Thyroid gland (tissue), 4 donors: ENCODE results near the gene TEX19. TPM values are rescaled to one million over a fixed set of nuclear protein-coding genes. Genes with fewer than 3 reads are reported as not detected.

Experiments
- DNase-seq, 2 donors: peaks; one replicate each; pipeline ENCODE4 v3.0.0-alpha.2; 2019
- H3K27ac ChIP-seq, 3 donors: fragments of 200-600 bp; sonication (generic); 1 replicate in 2 of 3; 2 replicates in 1 of 3; pipeline ENCODE4 v1.5.1; 2016 to 2019; ENCODE audit warnings: mild to moderate bottlenecking in 1 of 3, moderate library complexity in 1 of 3
- H3K27me3 ChIP-seq: fragments of 200-600 bp; sonication (generic); one replicate; pipeline ENCODE4 v1.5.1; 2019
- H3K36me3 ChIP-seq, 2 donors: fragments of 200-600 bp; sonication (generic); one replicate each; pipeline ENCODE4 v1.5.1; 2016 to 2019
- H3K4me1 ChIP-seq, 2 donors: fragments of 200-600 bp; sonication (generic); one replicate each; pipeline ENCODE4 v1.5.1; 2017 to 2019
- H3K4me3 ChIP-seq, 3 donors: fragments of 200-600 bp; sonication (generic); replicated peaks in 1 of 3; 1 replicate in 2 of 3; 2 replicates in 1 of 3; pipeline ENCODE4 v1.5.1; 2016; ENCODE audit warnings: mild to moderate bottlenecking in 1 of 3
- H3K9me3 ChIP-seq: fragments of 200-600 bp; sonication (generic); one replicate; pipeline ENCODE4 v1.5.1; 2017
- POLR2A ChIP-seq, 2 donors: fragments of 450-650 bp; IDR thresholded peaks; one replicate each; pipeline ENCODE4 v1.6.1; 2017; ENCODE audit warnings: antibody characterized with exemption in 2 of 2, mild to moderate bottlenecking in 2 of 2, moderate library complexity in 1 of 2
- WGBS, 2 donors: methylation state at CpG; one replicate each; pipeline ENCODE4 v1.1.5; 2017; 5-methylcytosine and 5-hydroxymethylcytosine counted together
- intact Hi-C: fragments of 100-400 bp; cut with DNase I; formaldehyde crosslinking; loops from one replicate; pipeline ENCODE4 v1.15.1; 2023
- total RNA-seq, 4 donors: library from RNA; depleted of rRNA; stranded (reverse); fragments of >200 nt; gene quantifications; one replicate each; pipeline ENCODE4 v1.2.3, GENCODE V29; 2016
- TF ChIP-seq, protein P1 (sequence below), 6 experiments: fragments of 200-600 bp in 3 of 6; fragments of 450-650 bp in 3 of 6; sonication (generic) in 3 of 6; IDR thresholded peaks; one replicate each; pipeline ENCODE4 v1.5.1; 2016 to 2019; ENCODE audit warnings: antibody characterized with exemption in 6 of 6, mild to moderate bottlenecking in 2 of 6, inconsistent platforms in 1 of 6, moderate library complexity in 1 of 6

Gene TEX19
- total RNA-seq, 4 donors from 2014 or later = 0.54 TPM; not detected in 3

GRCh38 chr17:82412535-82413520, 53.8 kb downstream of the TEX19 start:
- intact Hi-C loops = loop anchor here (10.0 kb wide), 1 partner anchor 82 kb away; no protein-coding TSS in a partner anchor
- Histone ChIP-seq H3K27me3 (no peaks in the 10 kb centered on the region), H3K36me3 (no peaks in the 10 kb centered on the region), H3K4me3 (no peak overlapping the region), H3K4me1 (peaks cover 7 to 13% of the 10 kb centered on the region in 2 donors), H3K27ac (no peak overlapping the region), H3K9me3 (no peaks in the 10 kb centered on the region)
- TF ChIP-seq, protein P1, sequence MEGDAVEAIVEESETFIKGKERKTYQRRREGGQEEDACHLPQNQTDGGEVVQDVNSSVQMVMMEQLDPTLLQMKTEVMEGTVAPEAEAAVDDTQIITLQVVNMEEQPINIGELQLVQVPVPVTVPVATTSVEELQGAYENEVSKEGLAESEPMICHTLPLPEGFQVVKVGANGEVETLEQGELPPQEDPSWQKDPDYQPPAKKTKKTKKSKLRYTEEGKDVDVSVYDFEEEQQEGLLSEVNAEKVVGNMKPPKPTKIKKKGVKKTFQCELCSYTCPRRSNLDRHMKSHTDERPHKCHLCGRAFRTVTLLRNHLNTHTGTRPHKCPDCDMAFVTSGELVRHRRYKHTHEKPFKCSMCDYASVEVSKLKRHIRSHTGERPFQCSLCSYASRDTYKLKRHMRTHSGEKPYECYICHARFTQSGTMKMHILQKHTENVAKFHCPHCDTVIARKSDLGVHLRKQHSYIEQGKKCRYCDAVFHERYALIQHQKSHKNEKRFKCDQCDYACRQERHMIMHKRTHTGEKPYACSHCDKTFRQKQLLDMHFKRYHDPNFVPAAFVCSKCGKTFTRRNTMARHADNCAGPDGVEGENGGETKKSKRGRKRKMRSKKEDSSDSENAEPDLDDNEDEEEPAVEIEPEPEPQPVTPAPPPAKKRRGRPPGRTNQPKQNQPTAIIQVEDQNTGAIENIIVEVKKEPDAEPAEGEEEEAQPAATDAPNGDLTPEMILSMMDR (IDR thresholded peaks at IDR 0.05) = no peak
- no peak for TF ChIP-seq POLR2A (IDR thresholded peaks at IDR 0.05)
- no peak for DNase-seq
- 80 to 83% methylated on average over 29 of the region's 29 CpGs for WGBS, 2 donors

Other genes starting within 250 kb of the TEX19 start
- gene CCDC57, start 146.4 kb upstream of the TEX19 start, total RNA-seq = 10 to 100 TPM; 27.1 to 79.9 (median 50.9) TPM
- 10 to 100 TPM; 42.1 to 75.5 (median 44.2) TPM for gene SLC16A3, start 130.2 kb upstream of the TEX19 start, total RNA-seq
- 10 to 100 TPM; 47.3 to 91.2 (median 88.7) TPM for gene CSNK1D, start 85.5 kb upstream of the TEX19 start, total RNA-seq
- 1 to 10 TPM in 2 of 4 donors, under 1 TPM in 1, not detected in 1; 0.45 to 3.0 (median 2.5) TPM for gene CD7, start 41.6 kb upstream of the TEX19 start, total RNA-seq
- gene SECTM1, start 25.5 kb upstream of the TEX19 start, total RNA-seq = 10 to 100 TPM in 1 of 4 donors, 1 to 10 TPM in 3; 4.1 to 15.3 (median 5.1) TPM
- gene UTS2R, start 12.5 kb downstream of the TEX19 start, total RNA-seq = 1 to 10 TPM in 3 of 4 donors, under 1 TPM in 1; 0.22 to 6.6 (median 3.9) TPM
- 10 to 100 TPM; 33.2 to 72.7 (median 40.9) TPM for gene HEXD, start 59.1 kb downstream of the TEX19 start, total RNA-seq
- 10 to 100 TPM; 46.5 to 57.5 (median 55.1) TPM for gene OGFOD3, start 59.3 kb downstream of the TEX19 start, total RNA-seq
- 10 to 100 TPM; 51.2 to 66.6 (median 53.6) TPM for gene CYBC1, start 91.5 kb downstream of the TEX19 start, total RNA-seq
- gene NARF, start 99.5 kb downstream of the TEX19 start, total RNA-seq = 10 to 100 TPM; 47.5 to 69.7 (median 48.7) TPM
- 10 to 100 TPM; 30.5 to 43.3 (median 38.8) TPM for gene FOXK2, start 160.5 kb downstream of the TEX19 start, total RNA-seq